Breast epithelium (tissue), 4 donors: ENCODE data around the gene ACSF2. TPM values are rescaled to one million over a fixed set of nuclear protein-coding genes. Genes with fewer than 3 reads are reported as not detected.
"Not testable (repeated sequence)": the region's sequence is repeated elsewhere in the genome, so short reads cannot be mapped to it uniquely, and the experiment has no call there.

Experiments
- DNase-seq, 2 donors: peaks; one replicate each; pipeline ENCODE4 v3.0.0-alpha.2; 2019; ENCODE audit warnings: low spot score in 2 of 2
- H3K27ac ChIP-seq, 2 donors: fragments of 200-600 bp; sonication (generic) in 1 of 2; one replicate each; pipeline ENCODE4 v1.5.1; 2016 to 2019; ENCODE audit warnings: mild to moderate bottlenecking in 1 of 2
- H3K27me3 ChIP-seq, 2 donors: fragments of 200-600 bp; sonication (generic) in 1 of 2; one replicate each; pipeline versions ENCODE4 v1.5.1 to v1.6.0; 2017 to 2019; ENCODE audit warnings: control low read depth in 1 of 2, mild to moderate bottlenecking in 1 of 2
- H3K36me3 ChIP-seq: fragments of 200-600 bp; one replicate; pipeline ENCODE4 v1.5.1; 2019
- H3K4me1 ChIP-seq, 2 donors: fragments of 200-600 bp; sonication (generic); one replicate each; pipeline ENCODE4 v1.5.1; 2016 to 2019; ENCODE audit warnings: control low read depth in 1 of 2
- H3K4me3 ChIP-seq, 3 donors: fragments of 200-600 bp; sonication (generic); 1 replicate in 2 of 3; 2 replicates in 1 of 3; pipeline ENCODE4 v1.5.1; 2016 to 2019; ENCODE audit warnings: mild to moderate bottlenecking in 3 of 3, moderate library complexity in 2 of 3
- H3K9me3 ChIP-seq, 2 donors: fragments of 200-600 bp; sonication (generic) in 1 of 2; one replicate each; pipeline ENCODE4 v1.5.1; 2016 to 2019; ENCODE audit warnings: control low read depth in 1 of 2
- POLR2A ChIP-seq: fragments of 450-650 bp; IDR thresholded peaks from one replicate; pipeline ENCODE4 v1.6.1; 2016; ENCODE audit warnings: antibody characterized with exemption, mild to moderate bottlenecking, moderate library complexity
- POLR2AphosphoS5 ChIP-seq, 3 donors: sonication (generic); formaldehyde crosslinking; IDR thresholded peaks; one replicate each; pipeline ENCODE4 v1.6.1; 2017; ENCODE audit warnings: antibody characterized with exemption in 3 of 3
- intact Hi-C: fragments of 100-400 bp; cut with DNase I; formaldehyde crosslinking; loops from one replicate; pipeline ENCODE4 v1.15.1; 2023; ENCODE audit warnings: low total_unique reads
- total RNA-seq, 3 donors: library from RNA; depleted of rRNA; stranded (reverse); fragments of >200 nt; gene quantifications; one replicate each; pipeline ENCODE4 v1.1.0, GENCODE V29; 2016
- TF ChIP-seq, protein P1 (sequence below), 3 donors: fragments of 450-650 bp; IDR thresholded peaks; one replicate each; pipeline ENCODE4 v1.5.1; 2016 to 2017; ENCODE audit warnings: antibody characterized with exemption in 3 of 3, mild to moderate bottlenecking in 3 of 3, moderate library complexity in 3 of 3

The ACSF2 gene
- total RNA-seq, 3 donors from 2014 or later = 19.4 to 95.4 (median 86.3) TPM

DNA sequence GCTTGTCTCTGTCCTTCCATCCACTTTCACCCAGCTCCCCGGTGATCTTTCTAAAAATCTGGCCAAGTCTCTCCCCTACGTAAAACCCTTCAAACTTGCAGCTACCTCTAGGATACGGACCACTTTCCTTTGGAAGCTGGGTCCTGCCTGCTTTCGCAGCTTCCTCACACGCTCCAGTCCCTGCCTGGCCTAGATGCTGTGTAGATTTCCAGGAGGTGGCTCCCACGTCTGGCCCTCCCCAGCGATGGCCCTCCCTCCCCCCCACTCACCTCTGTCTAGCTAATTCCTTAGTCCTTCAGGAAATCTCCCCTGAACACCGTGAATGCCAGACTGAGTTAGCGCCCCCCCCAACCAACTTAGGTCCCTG is 28.1 kb upstream of the ACSF2 start:
- DNase-seq = no peak
- intact Hi-C loops = no loop called here
- H3K36me3 ChIP-seq = no peaks in the 10 kb centered on the region
- peak overlapping the region; percentile 86 to 90 for H3K27ac ChIP-seq
- TF ChIP-seq POLR2A (no peak), POLR2AphosphoS5 (IDR thresholded peaks at IDR 0.05) (no peak)
- TF ChIP-seq, protein P1, sequence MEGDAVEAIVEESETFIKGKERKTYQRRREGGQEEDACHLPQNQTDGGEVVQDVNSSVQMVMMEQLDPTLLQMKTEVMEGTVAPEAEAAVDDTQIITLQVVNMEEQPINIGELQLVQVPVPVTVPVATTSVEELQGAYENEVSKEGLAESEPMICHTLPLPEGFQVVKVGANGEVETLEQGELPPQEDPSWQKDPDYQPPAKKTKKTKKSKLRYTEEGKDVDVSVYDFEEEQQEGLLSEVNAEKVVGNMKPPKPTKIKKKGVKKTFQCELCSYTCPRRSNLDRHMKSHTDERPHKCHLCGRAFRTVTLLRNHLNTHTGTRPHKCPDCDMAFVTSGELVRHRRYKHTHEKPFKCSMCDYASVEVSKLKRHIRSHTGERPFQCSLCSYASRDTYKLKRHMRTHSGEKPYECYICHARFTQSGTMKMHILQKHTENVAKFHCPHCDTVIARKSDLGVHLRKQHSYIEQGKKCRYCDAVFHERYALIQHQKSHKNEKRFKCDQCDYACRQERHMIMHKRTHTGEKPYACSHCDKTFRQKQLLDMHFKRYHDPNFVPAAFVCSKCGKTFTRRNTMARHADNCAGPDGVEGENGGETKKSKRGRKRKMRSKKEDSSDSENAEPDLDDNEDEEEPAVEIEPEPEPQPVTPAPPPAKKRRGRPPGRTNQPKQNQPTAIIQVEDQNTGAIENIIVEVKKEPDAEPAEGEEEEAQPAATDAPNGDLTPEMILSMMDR (IDR thresholded peaks at IDR 0.05) = no peak
- no peaks in the 10 kb centered on the region for H3K9me3 ChIP-seq
- H3K4me3 ChIP-seq = peak overlapping the region; percentile 90 to 99 (median 96)
- no peaks in the 10 kb centered on the region for H3K27me3 ChIP-seq
- peaks cover 0 to 12% of the 10 kb centered on the region in 2 donors for H3K4me1 ChIP-seq

DNA sequence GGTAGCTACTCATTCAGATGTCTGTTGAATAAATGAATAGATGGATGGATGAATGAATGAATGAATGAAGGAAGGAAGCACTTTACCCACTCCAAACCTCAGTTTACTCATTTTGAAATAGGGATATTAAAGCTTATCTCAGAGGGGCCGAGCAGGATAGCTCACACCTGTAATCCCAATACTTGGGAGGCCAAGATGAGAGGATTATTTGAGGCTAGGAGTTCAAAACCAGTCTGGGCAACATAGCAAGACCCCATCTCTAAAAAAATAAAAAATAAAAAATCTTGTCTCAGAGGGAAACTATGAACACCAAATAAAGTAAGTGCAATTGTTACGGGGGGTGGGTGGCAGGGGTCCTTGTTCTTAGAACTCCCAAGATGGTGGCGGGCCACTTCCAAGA is 27.3 kb upstream of the ACSF2 start:
- H3K4me3 ChIP-seq, DNase-seq, H3K36me3 ChIP-seq, H3K9me3 ChIP-seq, intact Hi-C loops, H3K27me3 ChIP-seq, H3K27ac ChIP-seq: not testable (repeated sequence)
- H3K4me1 ChIP-seq = peaks cover 0 to 12% of the 10 kb centered on the region in 2 donors

DNA sequence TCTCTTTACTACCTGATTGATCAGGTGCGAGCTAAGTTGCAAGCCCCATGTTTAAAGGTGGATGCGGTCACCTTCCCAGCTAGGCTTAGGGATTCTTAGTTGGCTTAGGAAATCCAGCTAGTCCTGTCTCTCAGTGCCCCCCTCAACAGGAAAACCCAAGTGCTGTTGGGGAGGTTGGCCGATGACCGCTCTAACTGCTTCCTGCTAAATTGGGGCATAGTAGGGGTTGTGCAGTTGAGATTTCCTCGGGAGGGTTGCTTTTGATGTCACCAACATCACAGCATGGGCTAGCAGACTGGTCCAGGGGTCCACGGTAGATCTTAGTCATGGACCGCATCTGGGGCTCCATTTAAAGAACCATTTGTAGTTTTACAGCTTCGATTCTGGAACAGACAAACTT is 26.4 kb upstream of the ACSF2 start:
- H3K27ac ChIP-seq, intact Hi-C loops, DNase-seq, H3K27me3 ChIP-seq, H3K9me3 ChIP-seq, H3K4me3 ChIP-seq, H3K36me3 ChIP-seq: not testable (repeated sequence)
- peaks cover 0 to 12% of the 10 kb centered on the region in 2 donors for H3K4me1 ChIP-seq

DNA sequence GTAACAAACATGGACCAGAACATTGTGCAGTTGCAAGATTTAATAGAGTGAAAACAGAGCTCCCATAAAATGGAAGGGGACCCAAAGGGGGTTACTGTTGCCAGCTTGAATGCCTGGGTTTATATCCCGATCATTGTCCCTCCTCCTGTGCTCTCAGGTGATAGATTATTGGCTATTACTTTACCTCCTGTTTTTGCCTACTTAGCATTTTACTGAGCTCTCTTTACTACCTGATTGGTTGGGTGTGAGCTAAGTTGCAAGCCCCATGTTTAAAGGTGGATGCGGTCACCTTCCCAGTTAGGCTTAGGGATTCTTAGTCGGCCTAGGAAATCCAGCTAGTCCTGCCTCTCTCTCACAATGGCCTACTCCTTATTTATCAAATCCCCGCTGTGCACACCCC is 20.7 kb upstream of the ACSF2 start:
- H3K9me3 ChIP-seq, H3K36me3 ChIP-seq, intact Hi-C loops, DNase-seq, H3K27me3 ChIP-seq, H3K4me1 ChIP-seq, H3K27ac ChIP-seq, H3K4me3 ChIP-seq: not testable (repeated sequence)

DNA sequence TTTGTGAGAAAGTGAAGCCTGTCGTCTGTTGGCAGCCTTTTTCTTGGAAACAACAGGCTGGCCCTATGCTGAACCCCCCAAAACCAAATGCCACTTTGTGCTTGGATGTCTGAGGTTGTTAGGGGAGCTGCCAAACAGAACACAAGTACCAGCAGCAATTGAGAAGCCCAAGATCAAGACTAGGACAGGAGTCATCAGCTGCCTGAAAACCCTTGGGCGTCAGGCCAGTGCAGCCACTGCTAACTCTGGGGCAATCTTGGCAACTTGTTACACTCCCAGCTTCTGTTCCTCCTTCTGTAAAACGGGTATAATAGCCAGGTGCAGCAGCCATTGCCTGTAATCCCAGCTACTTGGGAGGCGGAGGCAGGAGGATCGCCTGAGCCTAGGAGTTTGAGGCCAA is 19.4 kb upstream of the ACSF2 start:
- Histone ChIP-seq H3K9me3 (no peaks in the 10 kb centered on the region), H3K4me1 (no peaks in the 10 kb centered on the region), H3K4me3 (no peak overlapping the region), H3K27ac (no peak overlapping the region), H3K27me3 (no peaks in the 10 kb centered on the region), H3K36me3 (no peaks in the 10 kb centered on the region)
- TF ChIP-seq, protein P1 (IDR thresholded peaks at IDR 0.05) = no peak
- TF ChIP-seq POLR2A = no peak
- DNase-seq = no peak
- intact Hi-C loops = no loop called here

DNA sequence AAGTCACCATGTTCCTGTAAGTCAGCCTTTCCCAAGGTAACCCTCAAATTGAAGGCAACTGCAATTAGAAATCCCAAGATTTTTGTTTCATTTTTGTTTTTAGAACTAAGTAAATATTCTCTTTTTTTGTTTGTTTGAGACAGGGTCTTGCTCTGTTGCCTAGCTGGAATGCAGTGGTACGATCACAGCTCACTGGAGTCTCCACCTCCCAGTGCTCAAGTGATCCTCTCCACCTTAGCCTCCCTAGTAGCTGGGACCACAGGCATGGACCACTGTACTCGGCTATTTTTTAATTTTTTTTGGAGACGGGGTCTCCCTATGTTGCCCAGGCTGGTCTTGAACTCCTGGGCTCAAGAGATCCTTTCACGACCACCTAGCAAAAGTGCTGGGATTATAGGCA is 18.1 kb upstream of the ACSF2 start:
- H3K27ac ChIP-seq = no peak overlapping the region
- H3K36me3 ChIP-seq = no peaks in the 10 kb centered on the region
- intact Hi-C loops = no loop called here
- H3K27me3 ChIP-seq = no peaks in the 10 kb centered on the region
- no peaks in the 10 kb centered on the region for H3K9me3 ChIP-seq
- no peaks in the 10 kb centered on the region for H3K4me1 ChIP-seq
- no peak overlapping the region for H3K4me3 ChIP-seq
- no peak for DNase-seq
- no peak for TF ChIP-seq POLR2A

DNA sequence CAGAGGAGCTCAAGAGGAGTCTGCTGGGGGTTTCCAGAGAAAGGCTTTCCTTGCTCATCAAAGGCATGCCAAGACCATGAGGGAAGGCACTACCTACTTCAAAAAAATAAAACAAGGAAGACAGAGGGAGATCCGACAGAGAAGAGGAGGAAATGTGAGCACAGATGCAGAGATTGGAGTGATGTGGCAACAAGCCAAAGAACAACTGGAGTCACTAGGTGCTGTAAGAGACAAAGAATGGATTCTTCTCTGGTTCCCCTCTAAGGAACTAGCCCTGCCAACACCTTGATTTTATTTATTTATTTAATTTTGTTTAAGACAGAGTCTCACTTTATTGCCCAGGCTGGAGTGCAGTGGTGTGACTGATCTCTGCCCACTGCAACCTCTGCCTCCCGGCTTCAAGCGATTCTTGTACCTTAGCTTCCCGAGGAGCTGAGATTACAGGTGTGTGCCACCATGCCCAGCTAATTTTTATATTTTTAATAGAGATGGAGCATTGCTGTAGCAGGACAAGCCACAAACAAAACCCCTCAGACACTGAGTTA is 13.8 kb upstream of the ACSF2 start:
- Histone ChIP-seq H3K27ac (no peak overlapping the region), H3K27me3 (no peaks in the 10 kb centered on the region), H3K36me3 (no peaks in the 10 kb centered on the region), H3K9me3 (no peaks in the 10 kb centered on the region), H3K4me1 (no peaks in the 10 kb centered on the region), H3K4me3 (no peak overlapping the region)
- intact Hi-C loops = no loop called here
- TF ChIP-seq POLR2A (no peak), POLR2AphosphoS5 (IDR thresholded peaks at IDR 0.05) (no peak)
- TF ChIP-seq, protein P1 (IDR thresholded peaks at IDR 0.05) = no peak
- DNase-seq = no peak
